Activated CD8-positive, alpha-beta T cell treated with anti-CD3 and anti-CD28 coated beads for 36 hours (primary cell): ENCODE data around the gene FBP2. TPM values are rescaled to one million over a fixed set of nuclear protein-coding genes. Genes with fewer than 3 reads are reported as not detected.

Experiments
- ATAC-seq: fragments of 200-7000 bp; cut with Tn5 transposase; one replicate; pipeline ENCODE4 v1.10.0; 2021; ENCODE audit warnings: mild to moderate bottlenecking, moderate library complexity
- CTCF ChIA-PET: fragments of 350-600 bp; sonication (Branson Sonifier 250); formaldehyde crosslinking; loops from one replicate; lab custom pipeline; 2021; ENCODE audit warnings: antibody characterized with exemption; lab: Charles Lee
- POLR2A ChIA-PET: fragments of 350-600 bp; sonication (Branson Sonifier 250); formaldehyde crosslinking; loops from one replicate; lab custom pipeline; 2021; ENCODE audit warnings: antibody characterized with exemption; lab: Charles Lee
- DNase-seq: peaks from one replicate; pipeline ENCODE4 v3.0.0-alpha.2; 2020
- H3K27ac Mint-ChIP-seq: one replicate; pipeline ENCODE4 v1.8.0; 2021; ENCODE audit warnings: mild to moderate bottlenecking, mixed read lengths
- H3K27me3 Mint-ChIP-seq: one replicate; pipeline ENCODE4 v1.8.0; 2021; ENCODE audit warnings: mixed read lengths
- H3K36me3 Mint-ChIP-seq: one replicate; pipeline ENCODE4 v1.8.0; 2021; ENCODE audit warnings: low read depth, mixed read lengths
- H3K4me1 Mint-ChIP-seq: one replicate; pipeline ENCODE4 v1.8.0; 2021; ENCODE audit warnings: low read depth, mixed read lengths
- H3K4me3 Mint-ChIP-seq: one replicate; pipeline ENCODE4 v1.8.0; 2021; ENCODE audit warnings: mild to moderate bottlenecking, moderate library complexity, mixed read lengths
- H3K9me3 Mint-ChIP-seq: one replicate; pipeline ENCODE4 v1.8.0; 2021; ENCODE audit warnings: mixed read lengths
- intact Hi-C: fragments of 100-400 bp; cut with micrococcal nuclease; formaldehyde crosslinking; loops from one replicate; pipeline ENCODE4 v1.10.0; 2022
- total RNA-seq, 2 experiments: library from RNA; stranded (reverse); gene quantifications; one replicate each; pipeline ENCODE4 v1.2.3, GENCODE V29; 2021
- TF ChIP-seq, protein P1 (sequence below): fragments of 200-600 bp; IDR thresholded peaks from one replicate; pipeline ENCODE4 v1.8.0; 2022; ENCODE audit warnings: antibody characterized with exemption, mild to moderate bottlenecking

The FBP2 gene
- total RNA-seq, 2 experiments from 2014 or later, result not detected

DNA sequence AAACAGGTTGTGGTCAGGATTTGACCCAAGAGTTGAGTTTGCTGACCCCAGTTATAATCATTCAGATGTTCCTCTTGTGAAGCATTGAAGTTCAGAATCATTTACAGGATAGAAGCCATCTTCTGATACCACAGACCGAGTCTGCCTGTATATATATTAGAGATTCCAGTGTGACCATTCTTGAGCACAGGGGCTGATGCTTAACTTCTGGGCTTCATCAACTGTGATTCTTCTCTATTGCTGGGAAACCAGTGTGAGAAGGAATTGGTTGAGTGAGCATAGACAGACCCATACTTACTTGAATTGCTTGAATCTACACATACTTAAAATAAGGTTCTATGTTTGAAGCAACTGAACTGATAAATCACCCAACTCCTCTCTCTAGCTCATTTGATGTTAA is 66.7 kb downstream of the FBP2 start:
- Mint-ChIP-seq H3K9me3 (no peaks in the 10 kb centered on the region), H3K4me3 (no peak overlapping the region), H3K27ac (no peak overlapping the region), H3K36me3 (no peaks in the 10 kb centered on the region), H3K27me3 (peaks cover 14% of the 10 kb centered on the region), H3K4me1 (no peaks in the 10 kb centered on the region)
- intact Hi-C loops, result no loop called here
- ChIA-PET POLR2A (no interaction called here), CTCF (no interaction called here)
- ATAC-seq (no peak), DNase-seq (no peak)
- TF ChIP-seq, protein P1, sequence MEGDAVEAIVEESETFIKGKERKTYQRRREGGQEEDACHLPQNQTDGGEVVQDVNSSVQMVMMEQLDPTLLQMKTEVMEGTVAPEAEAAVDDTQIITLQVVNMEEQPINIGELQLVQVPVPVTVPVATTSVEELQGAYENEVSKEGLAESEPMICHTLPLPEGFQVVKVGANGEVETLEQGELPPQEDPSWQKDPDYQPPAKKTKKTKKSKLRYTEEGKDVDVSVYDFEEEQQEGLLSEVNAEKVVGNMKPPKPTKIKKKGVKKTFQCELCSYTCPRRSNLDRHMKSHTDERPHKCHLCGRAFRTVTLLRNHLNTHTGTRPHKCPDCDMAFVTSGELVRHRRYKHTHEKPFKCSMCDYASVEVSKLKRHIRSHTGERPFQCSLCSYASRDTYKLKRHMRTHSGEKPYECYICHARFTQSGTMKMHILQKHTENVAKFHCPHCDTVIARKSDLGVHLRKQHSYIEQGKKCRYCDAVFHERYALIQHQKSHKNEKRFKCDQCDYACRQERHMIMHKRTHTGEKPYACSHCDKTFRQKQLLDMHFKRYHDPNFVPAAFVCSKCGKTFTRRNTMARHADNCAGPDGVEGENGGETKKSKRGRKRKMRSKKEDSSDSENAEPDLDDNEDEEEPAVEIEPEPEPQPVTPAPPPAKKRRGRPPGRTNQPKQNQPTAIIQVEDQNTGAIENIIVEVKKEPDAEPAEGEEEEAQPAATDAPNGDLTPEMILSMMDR, result no peak

- Mint-ChIP-seq H3K27me3 (peaks cover 13% of the 10 kb centered on the region), H3K36me3 (no peaks in the 10 kb centered on the region), H3K4me1 (no peaks in the 10 kb centered on the region), H3K4me3 (no peak overlapping the region), H3K9me3 (no peaks in the 10 kb centered on the region), H3K27ac (no peak overlapping the region)
- POLR2A ChIA-PET, result no interaction called here
- ATAC-seq (no peak), DNase-seq (no peak)
- TF ChIP-seq, protein P1, result no peak
- intact Hi-C loops, result no loop called here
- CTCF ChIA-PET, result no interaction called here
These were observed 67.4 kb downstream of the FBP2 start for GRCh38 chr9:94526271-94526670.

GRCh38 chr9:94525396-94526035 is 68.1 kb downstream of the FBP2 start:
- no peaks in the 10 kb centered on the region for H3K4me1 Mint-ChIP-seq
- H3K9me3 Mint-ChIP-seq, result no peaks in the 10 kb centered on the region
- peaks cover 13% of the 10 kb centered on the region for H3K27me3 Mint-ChIP-seq
- no peak overlapping the region for H3K27ac Mint-ChIP-seq
- CTCF ChIA-PET, result no interaction called here
- intact Hi-C loops, result no loop called here
- TF ChIP-seq, protein P1, result no peak
- no peaks in the 10 kb centered on the region for H3K36me3 Mint-ChIP-seq
- POLR2A ChIA-PET, result no interaction called here
- H3K4me3 Mint-ChIP-seq, result no peak overlapping the region
- ATAC-seq, result no peak
- no peak for DNase-seq

DNA sequence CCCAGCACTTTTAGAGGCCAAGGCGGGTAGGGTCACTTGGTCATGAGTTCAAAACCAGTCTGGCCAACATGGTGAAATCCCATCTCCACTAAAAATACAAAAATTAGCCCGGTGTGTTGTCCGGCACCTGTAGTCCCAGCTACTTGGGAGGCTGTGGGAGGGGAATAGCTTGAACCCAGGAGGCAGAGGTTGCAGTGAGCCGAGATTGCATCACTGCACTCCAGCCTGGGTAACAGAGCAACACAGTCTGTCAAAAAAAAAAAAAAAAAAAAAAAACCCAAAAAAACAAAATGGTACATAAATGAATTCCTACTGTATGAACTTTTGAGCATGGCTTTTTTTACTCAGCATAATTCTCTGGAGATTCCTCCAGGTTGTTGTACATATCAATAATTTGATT is 76.4 kb downstream of the FBP2 start:
- DNase-seq, result no peak
- Mint-ChIP-seq H3K27ac (no peak overlapping the region), H3K9me3 (no peaks in the 10 kb centered on the region), H3K36me3 (no peaks in the 10 kb centered on the region), H3K4me3 (no peak overlapping the region), H3K4me1 (no peaks in the 10 kb centered on the region), H3K27me3 (peaks cover 14% of the 10 kb centered on the region)
- intact Hi-C loops, result no loop called here
- POLR2A ChIA-PET, result no interaction called here
- TF ChIP-seq, protein P1, result no peak
- no peak for ATAC-seq
- CTCF ChIA-PET, result no interaction called here

DNA sequence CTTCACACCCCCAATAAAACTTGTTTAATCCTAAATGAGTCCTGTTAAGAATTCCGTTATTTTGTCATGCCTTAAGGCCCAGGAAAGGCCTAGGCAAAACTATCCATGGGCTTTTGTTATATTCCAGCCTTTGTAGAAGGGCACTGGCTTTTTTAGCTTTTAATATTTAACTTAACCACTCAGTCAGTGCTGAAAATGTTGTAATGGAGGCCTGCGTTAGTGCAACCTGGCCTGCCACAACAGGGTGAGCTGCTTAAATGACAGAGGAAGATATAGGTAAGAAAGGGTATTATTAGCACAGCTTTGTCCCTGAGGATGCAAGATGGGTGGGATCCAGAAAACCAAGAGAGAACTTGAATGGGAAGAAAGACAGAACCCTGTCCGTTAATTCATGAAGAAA is 78.9 kb downstream of the FBP2 start:
- Mint-ChIP-seq H3K27me3 (peaks cover 6% of the 10 kb centered on the region), H3K27ac (no peak overlapping the region), H3K36me3 (no peaks in the 10 kb centered on the region), H3K4me3 (no peak overlapping the region), H3K4me1 (no peaks in the 10 kb centered on the region), H3K9me3 (no peaks in the 10 kb centered on the region)
- ChIA-PET POLR2A (no interaction called here), CTCF (no interaction called here)
- TF ChIP-seq, protein P1, result no peak
- intact Hi-C loops, result no loop called here
- ATAC-seq (no peak), DNase-seq (no peak)
